Coronary artery (tissue), 2 donors: ENCODE measurements around the gene MCF2L2.

Source experiments
- DNase-seq: peaks from one replicate; pipeline ENCODE4 v3.0.0-alpha.2; 2017; ENCODE audit warnings: low spot score
- H3K27ac ChIP-seq, 2 donors: fragments of 200-600 bp; sonication (generic); one replicate each; pipeline ENCODE4 v1.5.1; 2016 to 2019
- H3K4me3 ChIP-seq: fragments of 200-600 bp; sonication (generic); 2 replicates; pipeline ENCODE4 v1.5.1; 2016; ENCODE audit warnings: mild to moderate bottlenecking, moderate library complexity
- CTCF ChIP-seq: fragments of 200-600 bp; sonication (generic); IDR thresholded peaks from one replicate; pipeline ENCODE4 v1.5.1; 2019; ENCODE audit warnings: antibody characterized with exemption

The MCF2L2 gene

DNA sequence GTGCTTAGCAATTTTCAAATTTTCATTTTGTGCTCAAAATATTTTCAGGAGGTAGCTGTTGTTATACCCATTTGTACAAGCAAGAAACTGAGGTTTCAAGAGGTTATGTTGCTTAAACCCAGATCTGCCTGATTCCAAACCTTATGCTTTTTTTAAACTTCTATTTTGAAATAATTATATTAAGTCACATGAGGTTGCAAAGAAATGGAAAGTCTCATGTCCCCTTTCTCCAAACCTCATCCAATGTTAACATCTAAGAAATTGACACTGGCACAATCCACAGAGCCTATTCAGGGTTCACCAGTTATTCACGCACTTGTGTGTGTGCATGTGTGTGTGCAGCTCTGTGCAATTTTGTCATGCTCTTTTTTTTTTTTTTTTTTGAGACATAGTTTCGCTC lies 140.3 kb downstream of the MCF2L2 start:
- DNase-seq: no peak
- Histone ChIP-seq H3K4me3 (no peak overlapping the region), H3K27ac (peak overlapping the region in 1 of 2 donors; percentile 49)
- no peak for TF ChIP-seq CTCF

- H3K27ac ChIP-seq: peak overlapping the region; percentile 25 to 49
Observed at GRCh38 chr3:183287301-183287971, 141.0 kb downstream of the MCF2L2 start.

DNA sequence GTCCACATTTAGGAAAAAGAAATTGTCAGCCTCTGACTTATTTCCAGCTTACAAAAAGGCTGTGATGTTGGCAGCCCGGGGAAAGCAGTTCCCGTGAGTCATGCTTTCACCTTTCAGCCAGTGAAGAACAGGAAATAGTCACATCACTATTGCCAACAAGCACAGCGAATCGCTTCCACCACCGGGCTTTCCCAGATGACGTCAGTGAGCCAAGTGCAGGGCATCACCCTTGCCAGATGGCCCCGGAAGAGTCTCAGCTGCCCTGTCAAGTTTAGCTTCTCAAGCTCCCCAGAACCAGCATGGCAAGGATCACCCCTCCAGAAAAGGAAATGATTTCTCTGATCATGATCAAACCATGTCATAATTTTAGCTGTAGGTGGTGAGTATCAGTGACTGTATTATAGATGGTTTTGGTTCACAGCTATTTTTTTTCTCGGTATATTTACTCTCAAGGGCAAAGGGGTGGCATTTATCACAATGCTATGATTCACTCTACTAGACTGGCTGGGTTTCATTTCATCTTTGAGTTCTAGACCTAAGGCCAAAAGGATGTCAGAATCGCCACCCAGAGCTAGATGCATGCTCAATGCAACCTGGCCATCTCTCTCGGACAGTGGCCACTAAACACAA lies 142.5 kb downstream of the MCF2L2 start:
- TF ChIP-seq CTCF: no peak
- peak; percentile 88 for DNase-seq
- H3K4me3 ChIP-seq: peak overlapping the region; percentile 1
- peak overlapping the region; percentile 56 to 64 for H3K27ac ChIP-seq

More at GRCh38 chr3:183287301-183287971, 141.0 kb downstream of the MCF2L2 start:
- H3K4me3 ChIP-seq: no peak overlapping the region
- TF ChIP-seq CTCF: no peak
- no peak for DNase-seq

GRCh38 chr3:183285318-183285717 lies 143.1 kb downstream of the MCF2L2 start:
- Histone ChIP-seq H3K4me3 (no peak overlapping the region), H3K27ac (peak overlapping the region in 1 of 2 donors; percentile 45)
- no peak for TF ChIP-seq CTCF
- DNase-seq: no peak

GRCh38 chr3:183284570-183284969 lies 143.8 kb downstream of the MCF2L2 start:
- TF ChIP-seq CTCF: no peak
- peak overlapping the region in 1 of 2 donors; percentile 45 for H3K27ac ChIP-seq
- H3K4me3 ChIP-seq: no peak overlapping the region
- no peak for DNase-seq

- H3K27ac ChIP-seq: no peak overlapping the region
- no peak overlapping the region for H3K4me3 ChIP-seq
Observed at GRCh38 chr3:183283886-183284285, 144.5 kb downstream of the MCF2L2 start.

More at GRCh38 chr3:183283886-183284285, 144.5 kb downstream of the MCF2L2 start:
- TF ChIP-seq CTCF: no peak
- no peak for DNase-seq
